Esophagus (tissue), 2 donors: ENCODE measurements around the gene PLEKHA1. TPM values are rescaled to one million over a fixed set of nuclear protein-coding genes. Genes with fewer than 3 reads are reported as not detected.

Source experiments
- H3K27ac ChIP-seq, 2 donors: one replicate each; pipeline ENCODE4 v1.5.1; 2013; ENCODE audit warnings: low read depth in 2 of 2, mild to moderate bottlenecking in 2 of 2, inconsistent platforms in 1 of 2, low read length in 1 of 2, moderate library complexity in 1 of 2
- H3K27me3 ChIP-seq, 2 donors: one replicate each; pipeline ENCODE4 v1.6.1; 2013; ENCODE audit warnings: low read length in 2 of 2, control low read depth in 1 of 2, mild to moderate bottlenecking in 1 of 2; ENCODE audit not compliant: insufficient read depth in 2 of 2, control insufficient read depth in 1 of 2
- H3K36me3 ChIP-seq, 2 donors: one replicate each; pipeline ENCODE4 v1.6.1; 2013; ENCODE audit warnings: low read length in 1 of 2; ENCODE audit not compliant: control insufficient read depth in 2 of 2, insufficient read depth in 2 of 2
- H3K4me1 ChIP-seq, 2 donors: one replicate each; pipeline ENCODE4 v1.6.1; 2013; ENCODE audit warnings: low read length in 1 of 2; ENCODE audit not compliant: control insufficient read depth in 2 of 2, insufficient read depth in 2 of 2
- H3K4me3 ChIP-seq, 2 donors: one replicate each; pipeline ENCODE4 v1.5.1; 2013; ENCODE audit warnings: low read length in 2 of 2, mild to moderate bottlenecking in 2 of 2, low read depth in 1 of 2, moderate library complexity in 1 of 2
- H3K9me3 ChIP-seq, 2 donors: one replicate each; pipeline ENCODE4 v1.6.1; 2013; ENCODE audit warnings: mild to moderate bottlenecking in 2 of 2, low read depth in 1 of 2, low read length in 1 of 2, moderate library complexity in 1 of 2; ENCODE audit not compliant: control insufficient read depth in 2 of 2, insufficient read depth in 1 of 2
- WGBS, 2 donors: extraction: QIAGEN DNeasy Blood & Tissue Kit; methylation state at CpG; one replicate each; pipeline ENCODE4 v1.1.7; 2013; 5-methylcytosine and 5-hydroxymethylcytosine counted together
- polyA plus RNA-seq, 2 donors: library from polyadenylated mRNA; stranded (reverse); fragments of 200-250 nt; gene quantifications; one replicate each; pipeline ENCODE4 v1.2.3, GENCODE V29; 2013
- donor health status: healthy with polysubstance abuse.
- donor health status: Bipolar disorder and iron deficiency.

The PLEKHA1 gene
- polyA plus RNA-seq, 2 donors: 14.8 to 19.8 TPM

DNA sequence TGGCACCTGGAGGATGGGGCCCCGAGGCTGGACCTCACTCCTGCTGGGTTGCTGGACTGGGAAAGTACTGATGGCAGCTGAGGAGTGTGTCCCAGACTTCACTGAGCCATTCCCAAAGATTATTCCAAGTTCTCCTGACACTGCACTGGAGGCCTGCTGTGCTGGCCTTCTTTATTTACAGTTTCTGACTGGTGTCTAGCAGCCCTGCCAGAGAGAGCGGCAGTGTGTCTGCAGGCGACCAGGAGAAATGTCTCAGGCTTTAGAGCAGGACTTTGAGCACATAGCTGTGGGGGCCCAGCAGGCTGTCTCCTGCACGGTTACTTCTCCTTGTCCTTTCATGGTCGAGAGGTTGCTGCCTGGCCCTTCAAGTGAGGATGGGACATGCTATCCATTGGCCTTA, 102.9 kb downstream of the PLEKHA1 start:
- Histone ChIP-seq H3K9me3 (peaks cover 0 to 2% of the 10 kb centered on the region in 2 donors), H3K36me3 (no peaks in the 10 kb centered on the region), H3K4me1 (peaks cover 0 to 13% of the 10 kb centered on the region in 2 donors), H3K27ac (no peak overlapping the region), H3K27me3 (no peaks in the 10 kb centered on the region), H3K4me3 (no peak overlapping the region)
- WGBS, 2 donors: 82 to 86% methylated on average over 5 of the region's 5 CpGs

DNA sequence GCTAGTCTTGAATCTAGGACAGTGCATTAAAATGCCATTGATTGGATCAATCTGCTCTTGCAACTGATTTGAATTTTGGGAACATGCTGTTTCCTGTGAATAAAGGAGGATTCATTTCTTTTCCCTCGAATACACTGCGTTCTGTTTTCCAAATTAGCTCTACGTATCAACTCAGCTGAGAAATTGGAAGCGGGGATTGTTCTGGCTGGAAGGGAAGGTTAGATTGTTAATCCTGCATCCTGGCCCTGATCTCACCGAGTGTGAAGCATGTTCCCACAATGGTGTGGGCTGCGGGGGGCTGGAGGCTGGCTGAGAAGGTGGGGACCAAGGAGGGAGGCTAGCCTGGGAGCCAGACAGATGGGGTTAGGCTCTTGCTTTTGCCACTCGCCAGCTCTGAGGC, 104.5 kb downstream of the PLEKHA1 start:
- Histone ChIP-seq H3K9me3 (peaks cover 0 to 2% of the 10 kb centered on the region in 2 donors), H3K36me3 (no peaks in the 10 kb centered on the region), H3K27ac (no peak overlapping the region), H3K27me3 (no peaks in the 10 kb centered on the region), H3K4me1 (peaks cover 0 to 13% of the 10 kb centered on the region in 2 donors), H3K4me3 (no peak overlapping the region)
- 81 to 87% methylated on average over 7 of the region's 7 CpGs for WGBS, 2 donors

DNA sequence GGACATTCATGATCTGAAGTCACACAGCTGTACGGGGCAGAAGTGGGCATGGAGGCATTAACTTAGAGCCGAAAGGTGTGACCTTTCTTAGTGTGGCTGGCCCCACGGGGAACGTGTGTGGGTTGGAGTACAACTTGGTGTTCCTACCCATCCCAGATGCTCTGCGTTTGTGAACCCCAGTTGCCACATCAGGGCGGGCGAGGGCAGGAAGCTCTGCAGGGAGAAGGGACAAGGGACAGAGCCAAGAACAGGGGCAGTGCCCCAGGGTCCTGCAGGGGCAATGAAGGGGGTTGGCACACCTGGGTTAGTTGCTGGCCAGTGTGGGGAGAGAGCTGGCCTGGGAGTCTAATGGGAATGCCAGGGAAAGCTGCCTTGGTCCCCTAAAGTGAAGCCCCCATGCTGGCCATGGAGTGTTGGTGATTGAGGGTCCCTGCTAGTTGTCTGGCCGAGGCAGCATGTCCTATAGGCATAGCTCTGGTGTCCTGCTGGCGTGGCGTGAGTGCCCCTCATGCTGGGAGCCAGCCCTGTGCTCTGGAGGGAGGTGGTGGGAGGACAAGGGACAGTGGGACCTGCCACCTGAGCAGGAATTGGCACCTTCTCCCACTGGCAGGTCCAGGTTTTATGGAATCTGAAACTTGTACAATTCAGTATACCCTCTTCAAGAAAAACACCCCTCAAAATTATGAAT, 105.8 kb downstream of the PLEKHA1 start:
- Histone ChIP-seq H3K27me3 (no peaks in the 10 kb centered on the region), H3K27ac (no peak overlapping the region), H3K9me3 (peaks cover 0 to 2% of the 10 kb centered on the region in 2 donors), H3K4me3 (no peak overlapping the region), H3K4me1 (peaks cover 0 to 10% of the 10 kb centered on the region in 2 donors), H3K36me3 (no peaks in the 10 kb centered on the region)
- 92 to 95% methylated on average over 10 of the region's 10 CpGs for WGBS, 2 donors

DNA sequence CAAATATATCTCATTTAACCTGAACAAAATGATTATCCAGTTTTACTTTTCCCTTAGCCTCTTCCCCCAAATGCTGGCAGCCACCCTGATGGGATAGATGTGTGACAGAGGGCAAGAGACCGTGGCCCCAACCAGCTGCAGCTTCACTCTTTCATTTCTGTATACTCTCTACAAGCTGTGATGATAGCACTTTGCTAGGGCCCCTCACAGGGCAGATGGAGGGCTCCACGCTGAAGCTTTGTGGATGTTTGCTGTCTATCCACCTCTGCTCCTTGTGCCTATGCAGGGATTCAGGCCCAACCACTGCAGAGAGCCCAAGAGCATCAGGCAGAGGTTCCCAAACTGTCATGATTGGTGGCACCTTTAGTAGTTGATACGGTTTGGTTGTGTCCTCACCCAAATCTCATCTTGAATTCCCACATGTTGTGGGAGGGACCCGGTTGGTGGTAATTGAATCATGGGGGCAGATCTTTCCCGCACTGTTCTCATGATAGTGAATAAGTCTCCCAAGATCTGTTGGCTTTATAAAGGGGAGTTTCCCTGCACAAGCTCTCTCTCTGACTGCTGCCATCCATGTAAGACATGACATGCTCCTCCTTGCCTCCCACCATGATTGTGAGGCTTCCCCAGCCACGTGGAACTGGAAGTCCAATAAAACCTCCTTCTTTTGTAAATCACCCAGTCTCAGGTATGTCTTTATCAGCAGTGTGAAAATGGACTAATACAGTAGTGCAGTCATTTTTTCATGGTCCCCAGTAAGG, 107.0 kb downstream of the PLEKHA1 start:
- 90% methylated on average over 6 of the region's 6 CpGs for WGBS, 2 donors
- no peak overlapping the region for H3K27ac ChIP-seq
- H3K9me3 ChIP-seq: peaks cover 0 to 2% of the 10 kb centered on the region in 2 donors
- peaks cover 0 to 2% of the 10 kb centered on the region in 2 donors for H3K36me3 ChIP-seq
- H3K4me3 ChIP-seq: no peak overlapping the region
- peaks cover 0 to 1% of the 10 kb centered on the region in 2 donors for H3K4me1 ChIP-seq
- H3K27me3 ChIP-seq: no peaks in the 10 kb centered on the region

Other genes starting within 250 kb of the PLEKHA1 start
- under 1 TPM; 0.04 to 0.20 TPM for gene BTBD16, start 103.4 kb upstream of the PLEKHA1 start, polyA plus RNA-seq
- not detected for gene ARMS2, start 79.9 kb downstream of the PLEKHA1 start, polyA plus RNA-seq
- gene HTRA1, start 86.8 kb downstream of the PLEKHA1 start, polyA plus RNA-seq: 10 to 100 TPM; 11.7 to 19.5 TPM
- gene DMBT1, start 186.0 kb downstream of the PLEKHA1 start, polyA plus RNA-seq: under 1 TPM; 0.16 to 0.35 TPM